DMS153 treated with DMSO at 0.1 percent for 48 hours (cell line): Measurements from ENCODE around the gene TEX2.

ENCODE experiments used
- DNase-seq: peaks from one replicate; lab custom pipeline; 2025; ENCODE audit not compliant: unreplicated experiment; lab: John Stamatoyannopoulos, UW

The TEX2 gene

GRCh38 chr17:64263000-64263766 lies at the start of gene TEX2:
Gene TEX2 (minus strand): TSS chr17:64263260. CDS start chr17:64214217, 49,043 bp downstream.
- peak; percentile 89 for DNase-seq

GRCh38 chr17:64309710-64310109 lies 46.6 kb upstream of the TEX2 start:
- DNase-seq: no peak

GRCh38 chr17:64309021-64309420 lies 46.0 kb upstream of the TEX2 start:
- DNase-seq: no peak

- peak; percentile 49 for DNase-seq
Observed at GRCh38 chr17:64306850-64307463, 43.9 kb upstream of the TEX2 start.

DNA sequence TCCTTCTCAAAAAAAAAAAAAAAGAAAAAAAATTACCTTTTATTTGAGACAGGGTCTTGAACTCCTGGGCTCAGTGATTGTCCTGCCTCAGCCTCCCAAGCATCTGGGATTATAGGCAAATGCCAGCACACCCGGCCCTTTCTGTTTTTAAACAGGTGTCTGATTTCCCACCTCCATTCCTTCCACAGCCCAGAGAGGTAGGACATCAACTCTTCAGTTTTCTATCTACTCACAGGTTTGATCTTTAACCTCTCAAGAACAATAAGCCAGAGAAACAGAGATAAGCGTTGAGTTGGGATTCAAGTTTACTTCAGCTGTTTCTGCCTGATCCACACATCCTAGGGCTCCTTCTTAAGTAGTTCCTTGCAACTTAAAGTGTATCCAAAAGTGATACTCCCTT lies 41.5 kb upstream of the TEX2 start:
- DNase-seq: no peak

- no peak for DNase-seq
Observed at GRCh38 chr17:64300699-64300965, 37.6 kb upstream of the TEX2 start.

DNA sequence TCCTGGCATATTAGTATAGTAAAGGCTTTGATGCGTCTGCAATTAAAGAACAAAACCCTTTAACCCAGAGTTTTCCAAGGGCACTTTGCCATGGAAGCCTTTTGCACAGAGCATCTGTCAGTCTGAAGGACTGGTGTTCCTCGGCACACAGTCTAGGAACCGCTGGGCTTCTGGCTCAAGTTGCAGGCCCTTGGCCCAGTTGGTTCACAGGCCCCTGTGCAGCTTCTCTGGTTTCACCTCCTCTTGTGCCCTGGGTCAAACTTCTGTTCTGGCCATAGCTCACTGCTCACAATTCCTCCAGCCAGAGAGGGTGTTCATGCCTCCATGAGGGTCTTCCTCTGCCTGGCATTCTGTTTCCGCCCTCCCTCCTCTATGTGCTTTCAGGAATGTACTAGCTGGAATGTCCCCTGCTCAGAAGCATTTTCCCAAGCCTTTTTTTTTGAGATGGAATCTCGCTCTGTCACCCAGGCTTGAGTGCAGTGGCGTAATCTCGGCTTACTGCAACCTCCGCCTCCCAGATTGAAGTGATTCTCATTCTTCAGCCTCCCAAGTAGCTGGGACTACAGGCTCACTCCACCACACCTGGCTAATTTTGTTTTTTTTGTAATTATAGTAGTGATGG lies 34.5 kb upstream of the TEX2 start:
- DNase-seq: no peak

- DNase-seq: no peak
Observed at GRCh38 chr17:64296246-64296645, 33.2 kb upstream of the TEX2 start.

DNA sequence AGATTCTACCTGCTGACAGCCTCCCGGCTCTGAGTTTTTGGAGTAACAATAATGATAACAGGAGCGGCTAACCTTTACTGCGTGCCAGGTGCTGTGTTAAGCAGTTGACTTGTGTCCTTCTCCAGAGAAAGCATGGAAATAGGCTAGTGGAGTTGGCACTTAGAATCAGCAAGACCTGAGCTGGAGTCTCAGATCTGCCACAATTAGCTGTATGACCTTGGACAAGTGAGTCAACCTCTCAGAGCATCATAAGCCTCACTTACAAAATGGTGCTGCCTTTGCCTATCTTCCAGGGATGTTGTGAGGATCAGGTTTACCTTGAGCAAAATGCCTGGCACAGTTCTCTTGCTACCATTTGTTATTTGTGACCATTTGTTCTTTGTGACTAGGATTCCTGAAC lies 32.1 kb upstream of the TEX2 start:
- DNase-seq: no peak

DNA sequence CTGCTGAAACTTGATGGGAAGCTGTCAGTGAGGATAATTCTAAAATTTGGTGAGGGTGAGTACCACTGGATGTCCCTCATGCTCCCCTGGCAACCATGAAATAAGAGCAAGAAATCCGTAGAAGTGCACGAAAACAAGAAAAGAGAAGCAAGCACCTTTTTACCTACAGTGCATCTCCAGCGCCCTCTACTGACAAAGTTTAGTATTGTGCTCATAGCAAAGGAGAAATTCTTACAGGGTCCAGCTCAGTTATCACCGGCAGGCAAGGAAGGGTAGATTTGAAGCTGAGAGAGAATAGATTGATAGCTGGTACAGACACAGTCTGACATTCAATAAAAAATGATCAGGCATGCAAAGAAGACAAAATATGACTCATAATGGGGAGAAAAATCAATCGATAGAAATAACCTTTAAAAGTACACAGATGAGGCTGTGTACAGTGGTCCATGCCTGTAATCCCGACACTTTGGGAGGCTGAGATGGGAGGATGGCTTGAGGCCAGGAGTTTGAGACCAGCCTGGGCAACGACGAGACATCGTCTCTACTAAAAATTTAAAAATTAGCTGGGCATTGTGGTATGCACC lies 28.3 kb upstream of the TEX2 start:
- no peak for DNase-seq

DNA sequence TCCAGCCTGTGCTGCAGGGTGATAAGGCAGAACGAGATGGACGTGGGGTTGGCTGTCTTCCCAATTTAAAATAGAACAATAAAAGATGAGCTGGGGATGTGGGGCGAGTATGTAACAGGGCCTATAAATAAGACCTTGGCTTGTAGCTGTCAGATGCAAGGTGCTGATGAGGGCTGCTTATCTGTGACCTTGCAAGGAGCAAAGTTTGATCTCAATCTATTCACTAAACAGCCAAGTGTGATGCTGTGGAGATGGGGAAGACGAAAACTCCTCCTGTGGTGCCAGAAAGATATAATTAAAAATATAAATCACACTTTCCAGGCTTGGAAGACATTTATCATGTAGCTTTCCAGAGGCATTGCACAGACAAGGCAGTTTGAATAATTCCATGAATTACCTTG lies 26.7 kb upstream of the TEX2 start:
- no peak for DNase-seq

DNA sequence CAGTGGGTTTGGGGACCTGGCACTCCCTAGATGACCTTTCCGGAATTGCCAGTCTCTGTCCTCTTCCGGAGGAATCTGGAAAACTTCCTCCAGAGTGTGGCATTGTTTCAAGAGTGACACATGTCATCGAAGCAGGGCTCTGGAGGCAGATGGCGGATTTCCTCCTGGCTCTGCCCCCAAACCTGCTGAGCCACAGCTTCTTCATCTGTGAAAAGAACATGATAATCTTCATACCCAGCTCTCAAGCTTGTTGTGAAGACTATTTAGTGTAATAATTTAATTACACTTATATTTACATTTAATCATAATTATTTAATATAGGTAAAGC lies 19.7 kb upstream of the TEX2 start:
- no peak for DNase-seq

GRCh38 chr17:64281962-64282752 lies 19.1 kb upstream of the TEX2 start:
- DNase-seq: peak; percentile 64

DNA sequence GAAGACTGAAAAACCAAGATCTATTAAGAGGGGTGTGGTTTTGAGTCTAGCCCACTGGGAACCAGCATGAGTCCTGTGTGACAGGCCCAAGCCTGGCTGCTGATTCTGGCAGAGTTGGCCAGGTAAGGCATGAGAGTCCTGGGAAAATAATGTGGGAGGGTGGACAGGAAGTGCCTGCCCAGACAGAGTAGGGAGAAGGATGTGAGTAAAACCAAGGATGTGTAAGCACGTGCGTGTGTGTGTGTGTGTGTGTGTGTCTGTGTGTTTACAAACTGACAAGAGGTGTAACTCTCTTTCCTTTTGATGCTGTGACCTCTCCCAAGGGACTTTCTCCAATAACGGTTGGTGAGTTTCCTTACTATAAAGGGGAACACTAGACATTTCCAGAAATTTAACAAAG lies 15.6 kb upstream of the TEX2 start:
- DNase-seq: no peak

DNA sequence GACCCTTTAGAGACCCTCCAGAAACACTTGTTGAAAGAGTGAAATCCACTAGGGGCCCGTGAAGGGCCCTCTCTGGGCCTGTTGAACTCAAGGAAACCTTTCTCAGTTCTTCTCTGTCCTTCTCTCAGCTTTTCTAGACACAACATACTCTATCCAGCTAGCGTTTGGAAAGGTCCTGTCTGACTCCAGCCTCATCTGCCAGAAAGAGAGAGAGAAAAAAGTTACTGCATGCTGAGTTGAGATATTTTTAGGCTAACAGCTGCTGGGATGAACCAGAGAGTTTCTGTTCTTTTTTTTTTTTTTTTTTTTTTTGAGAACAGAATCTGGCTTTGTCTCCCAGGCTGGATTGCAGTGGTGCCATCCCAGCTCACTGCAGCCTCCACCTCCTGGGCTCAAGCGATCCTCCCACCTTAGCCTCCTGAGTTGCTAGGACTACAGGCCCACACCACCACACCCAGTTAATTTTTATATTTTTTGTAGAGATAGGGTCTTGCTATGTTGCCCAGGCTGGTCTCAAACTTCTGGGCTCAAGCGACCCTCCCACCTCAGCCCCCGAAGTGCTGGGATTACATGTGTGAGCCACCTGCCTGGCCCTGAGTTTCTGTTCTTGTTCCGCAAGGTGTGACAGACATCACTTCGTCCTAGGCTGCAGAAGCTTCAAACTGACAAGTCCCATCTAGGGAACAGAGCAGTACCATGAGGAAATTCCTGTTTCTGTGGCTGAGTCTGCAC lies 14.9 kb upstream of the TEX2 start:
- no peak for DNase-seq

GRCh38 chr17:64276961-64277505 lies 14.0 kb upstream of the TEX2 start:
- no peak for DNase-seq

GRCh38 chr17:64275016-64275415 lies 12.0 kb upstream of the TEX2 start:
- DNase-seq: no peak

DNA sequence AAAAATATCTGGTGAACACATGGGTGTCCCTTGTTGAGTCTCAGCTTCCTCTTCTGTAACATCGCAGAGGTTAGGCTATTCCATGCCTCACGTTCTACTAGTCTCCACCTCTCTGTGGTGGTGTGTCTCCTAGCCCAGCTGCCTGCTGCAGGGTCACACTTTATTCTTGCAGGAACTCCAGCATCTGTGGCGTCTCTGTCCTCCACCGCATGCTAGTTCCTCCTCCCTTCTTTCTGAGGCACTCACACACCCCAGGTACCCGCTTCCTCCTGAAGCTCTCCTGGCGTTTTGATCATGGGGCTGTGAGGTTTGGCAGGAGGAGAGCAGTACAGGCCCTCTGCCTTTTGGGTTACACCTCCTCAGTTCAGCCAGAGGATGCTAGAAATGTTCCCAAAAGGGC lies 9.9 kb upstream of the TEX2 start:
- DNase-seq: no peak

DNA sequence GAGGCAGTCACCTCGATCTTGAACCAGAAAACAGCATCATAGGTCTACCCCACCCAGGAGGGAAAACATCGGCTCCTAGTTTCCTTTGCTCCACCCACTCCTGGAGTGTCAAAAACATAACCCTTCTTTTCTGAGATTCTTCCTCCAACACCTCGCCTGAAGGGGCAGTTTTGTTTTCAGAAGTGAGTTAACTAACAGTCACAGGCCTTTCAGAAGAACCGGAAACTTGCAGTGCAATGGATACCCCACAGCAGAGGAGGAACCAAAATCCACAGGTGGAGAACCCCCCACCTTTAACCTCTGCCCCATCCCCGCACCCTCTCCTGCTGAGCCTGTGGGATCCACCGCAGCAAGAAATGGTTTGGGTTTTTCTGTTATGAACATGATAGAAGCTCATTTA lies 7.8 kb upstream of the TEX2 start:
- no peak for DNase-seq
